ENCODE data around the gene ABCA6. TPM values are rescaled to one million over a fixed set of nuclear protein-coding genes. Genes with fewer than 3 reads are reported as not detected.
A peak's percentile ranks its signal among the peaks of the same experiment; 100 is the strongest.
"Not testable (repeated sequence)": the region's sequence is repeated elsewhere in the genome, so short reads cannot be mapped to it uniquely, and the experiment has no call there.

The ABCA6 gene
- total and polyA plus RNA-seq, 2 experiments from 2014 or later: 2.8 to 6.4 TPM

- no peaks in the 10 kb centered on the region for H4K20me1 ChIP-seq (ENCODE audit: insufficient read depth)
- H3K4me2 ChIP-seq (ENCODE audit: unreplicated experiment): no peak overlapping the region
- H3K79me2 ChIP-seq (ENCODE audit: insufficient read depth): no peaks in the 10 kb centered on the region
- no peak for DNase-seq
- H3K9ac ChIP-seq: no peak overlapping the region
- in situ Hi-C loops (cut with MboI): no loop called here
- H2AFZ ChIP-seq: peak overlapping the region; percentile 50; the same call in 1 of the 2 replicates
- TF ChIP-seq EZH2phosphoT487 (IDR thresholded peaks at IDR 0.05; ENCODE audit: insufficient read depth, low read depth) (no peak), EZH2 (IDR thresholded peaks at IDR 0.05; ENCODE audit: insufficient read depth, poor library complexity, severe bottlenecking) (no peak)
- no peak overlapping the region for H3K4me3 ChIP-seq
- H3F3A ChIP-seq (ENCODE audit: insufficient read depth): peaks cover 5% of the 10 kb centered on the region; the same call in 1 of the 2 replicates
- no peaks in the 10 kb centered on the region for H3K9me3 ChIP-seq (ENCODE audit: low read depth)
- H3K4me1 ChIP-seq (ENCODE audit: insufficient read depth): peaks cover 18% of the 10 kb centered on the region
- WGBS, 2 experiments (ENCODE audit: low coverage in 1 of 2, low lambda C conversion rate in 2 of 2, missing lambda C conversion rate in 2 of 2): 70 to 74% methylated on average over 2 of the region's 2 CpGs
- H3K27me3 ChIP-seq (replicated peaks; ENCODE audit: insufficient read depth): no peaks in the 10 kb centered on the region
- no peaks in the 10 kb centered on the region for H3K36me3 ChIP-seq (ENCODE audit: low read depth)
- H3K9me2 ChIP-seq (ENCODE audit: insufficient read depth): peaks cover 3% of the 10 kb centered on the region
- H3K27ac ChIP-seq: no peak overlapping the region
These were observed 31.4 kb upstream of the ABCA6 start for GRCh38 chr17:69173118-69173517.

- no peak overlapping the region for H3K27ac ChIP-seq
- peaks cover 7% of the 10 kb centered on the region for H3K4me1 ChIP-seq (ENCODE audit: insufficient read depth)
- no peaks in the 10 kb centered on the region for H4K20me1 ChIP-seq (ENCODE audit: insufficient read depth)
- DNase-seq: no peak
- no peak overlapping the region for H3K4me3 ChIP-seq
- H2AFZ ChIP-seq: no peak overlapping the region
- H3K9ac ChIP-seq: no peak overlapping the region
- peaks cover 3% of the 10 kb centered on the region; the same call in 1 of the 2 replicates for H3F3A ChIP-seq (ENCODE audit: insufficient read depth)
- H3K27me3 ChIP-seq (replicated peaks; ENCODE audit: insufficient read depth): no peaks in the 10 kb centered on the region
- no peaks in the 10 kb centered on the region for H3K79me2 ChIP-seq (ENCODE audit: insufficient read depth)
- no peak overlapping the region for H3K4me2 ChIP-seq (ENCODE audit: unreplicated experiment)
- H3K9me2 ChIP-seq (ENCODE audit: insufficient read depth): peaks cover 3% of the 10 kb centered on the region
- H3K9me3 ChIP-seq (ENCODE audit: low read depth): no peaks in the 10 kb centered on the region
- in situ Hi-C loops (cut with MboI): no loop called here
- H3K36me3 ChIP-seq (ENCODE audit: low read depth): no peaks in the 10 kb centered on the region
- TF ChIP-seq EZH2phosphoT487 (IDR thresholded peaks at IDR 0.05; ENCODE audit: insufficient read depth, low read depth): no peak
- no peak for TF ChIP-seq EZH2 (IDR thresholded peaks at IDR 0.05; ENCODE audit: insufficient read depth, poor library complexity, severe bottlenecking)
These were observed 28.7 kb upstream of the ABCA6 start for GRCh38 chr17:69170377-69170776.

GRCh38 chr17:69168642-69169041 is 26.9 kb upstream of the ABCA6 start:
- H3F3A ChIP-seq (ENCODE audit: insufficient read depth); H3K4me1 ChIP-seq (ENCODE audit: insufficient read depth); H3K4me3 ChIP-seq; in situ Hi-C loops (cut with MboI); H3K79me2 ChIP-seq (ENCODE audit: insufficient read depth); H3K9me2 ChIP-seq (ENCODE audit: insufficient read depth); H2AFZ ChIP-seq; H4K20me1 ChIP-seq (ENCODE audit: insufficient read depth); H3K4me2 ChIP-seq (ENCODE audit: unreplicated experiment); H3K27me3 ChIP-seq (replicated peaks; ENCODE audit: insufficient read depth); H3K36me3 ChIP-seq (ENCODE audit: low read depth); DNase-seq; H3K9ac ChIP-seq; H3K9me3 ChIP-seq (ENCODE audit: low read depth); H3K27ac ChIP-seq: not testable (repeated sequence)

GRCh38 chr17:69166957-69167356 is 25.3 kb upstream of the ABCA6 start:
- no peak for DNase-seq
- H3K9ac ChIP-seq: no peak overlapping the region

GRCh38 chr17:69164206-69164605 is 22.5 kb upstream of the ABCA6 start:
- DNase-seq: no peak
- no peak for TF ChIP-seq EZH2 (IDR thresholded peaks at IDR 0.05; ENCODE audit: insufficient read depth, poor library complexity, severe bottlenecking)
- TF ChIP-seq EZH2phosphoT487 (IDR thresholded peaks at IDR 0.05; ENCODE audit: insufficient read depth, low read depth): no peak
- Histone ChIP-seq H4K20me1 (ENCODE audit: insufficient read depth) (no peaks in the 10 kb centered on the region), H2AFZ (no peak overlapping the region), H3K36me3 (ENCODE audit: low read depth) (no peaks in the 10 kb centered on the region), H3K9me3 (ENCODE audit: low read depth) (no peaks in the 10 kb centered on the region), H3F3A (ENCODE audit: insufficient read depth) (no peaks in the 10 kb centered on the region), H3K4me3 (no peak overlapping the region), H3K27me3 (replicated peaks; ENCODE audit: insufficient read depth) (no peaks in the 10 kb centered on the region), H3K79me2 (ENCODE audit: insufficient read depth) (no peaks in the 10 kb centered on the region), H3K9me2 (ENCODE audit: insufficient read depth) (no peaks in the 10 kb centered on the region; the same call in 1 of the 2 replicates), H3K27ac (no peak overlapping the region), H3K9ac (no peak overlapping the region), H3K4me2 (ENCODE audit: unreplicated experiment) (no peak overlapping the region), H3K4me1 (ENCODE audit: insufficient read depth) (no peaks in the 10 kb centered on the region)
- in situ Hi-C loops (cut with MboI): no loop called here

More at GRCh38 chr17:69166957-69167356, 25.3 kb upstream of the ABCA6 start:
- Histone ChIP-seq H3K4me2 (ENCODE audit: unreplicated experiment) (no peak overlapping the region), H3K27ac (no peak overlapping the region), H3K9me3 (ENCODE audit: low read depth) (no peaks in the 10 kb centered on the region), H3K4me3 (no peak overlapping the region), H3K4me1 (ENCODE audit: insufficient read depth) (no peaks in the 10 kb centered on the region), H3K9me2 (ENCODE audit: insufficient read depth) (no peaks in the 10 kb centered on the region; the same call in 1 of the 2 replicates), H3K36me3 (ENCODE audit: low read depth) (no peaks in the 10 kb centered on the region), H3K27me3 (replicated peaks; ENCODE audit: insufficient read depth) (no peaks in the 10 kb centered on the region), H3F3A (ENCODE audit: insufficient read depth) (no peaks in the 10 kb centered on the region), H2AFZ (no peak overlapping the region), H3K79me2 (ENCODE audit: insufficient read depth) (no peaks in the 10 kb centered on the region), H4K20me1 (ENCODE audit: insufficient read depth) (no peaks in the 10 kb centered on the region)
- 58 to 66% methylated on average over 2 of the region's 2 CpGs for WGBS, 2 experiments (ENCODE audit: low coverage in 1 of 2, low lambda C conversion rate in 2 of 2, missing lambda C conversion rate in 2 of 2)
- TF ChIP-seq EZH2 (IDR thresholded peaks at IDR 0.05; ENCODE audit: insufficient read depth, poor library complexity, severe bottlenecking) (no peak), EZH2phosphoT487 (IDR thresholded peaks at IDR 0.05; ENCODE audit: insufficient read depth, low read depth) (no peak)
- in situ Hi-C loops (cut with MboI): no loop called here

Data from GM23248 (cell line).